Sigmoid colon (tissue), 4 donors: ENCODE measurements around the gene MACROD2.

Source experiments
- CTCF ChIP-seq, 4 experiments: fragments of 450-650 bp in 3 of 4; fragments of 200-600 bp in 1 of 4; IDR thresholded peaks; one replicate each; pipeline ENCODE4 v1.5.1; 2016 to 2019; ENCODE audit warnings: antibody characterized with exemption in 4 of 4, mild to moderate bottlenecking in 3 of 4, moderate library complexity in 2 of 4
- EP300 ChIP-seq, 4 donors: sonication (generic); formaldehyde crosslinking; IDR thresholded peaks; one replicate each; pipeline ENCODE4 v1.6.1; 2017; ENCODE audit warnings: antibody characterized with exemption in 4 of 4
- POLR2A ChIP-seq, 2 donors: fragments of 450-650 bp; IDR thresholded peaks; one replicate each; pipeline ENCODE4 v1.6.1; 2016; ENCODE audit warnings: antibody characterized with exemption in 2 of 2, mild to moderate bottlenecking in 2 of 2, moderate library complexity in 2 of 2
- POLR2AphosphoS5 ChIP-seq, 4 donors: sonication (generic); formaldehyde crosslinking; IDR thresholded peaks; one replicate each; pipeline ENCODE4 v1.6.1; 2017; ENCODE audit warnings: antibody characterized with exemption in 4 of 4

GRCh38 chr20:15792855-15793254 lies 1797.5 kb downstream of the MACROD2 start:
- TF ChIP-seq POLR2A (IDR thresholded peaks at IDR 0.05) (no peak), CTCF (IDR thresholded peaks at IDR 0.05) (no peak), EP300 (IDR thresholded peaks at IDR 0.05) (no peak), POLR2AphosphoS5 (IDR thresholded peaks at IDR 0.05) (no peak)
